Upper lobe of right lung (tissue), 1 donor: ENCODE results near the gene NOP56. TPM values are rescaled to one million over a fixed set of nuclear protein-coding genes. Genes with fewer than 3 reads are reported as not detected.

ENCODE experiments used
- ATAC-seq: fragments of 200-7000 bp; cut with Tn5 transposase; one replicate; pipeline ENCODE4 v1.9.1; 2020; ENCODE audit warnings: mild to moderate bottlenecking, moderate library complexity
- DNase-seq: peaks from one replicate; pipeline ENCODE4 v3.0.0-alpha.2; 2020
- H3K27ac ChIP-seq: fragments of 200-600 bp; one replicate; pipeline ENCODE4 v1.8.0; 2022
- H3K27me3 ChIP-seq: fragments of 200-600 bp; one replicate; pipeline ENCODE4 v1.8.0; 2022; ENCODE audit warnings: mild to moderate bottlenecking
- H3K36me3 ChIP-seq: fragments of 200-600 bp; one replicate; pipeline ENCODE4 v1.8.0; 2022
- H3K4me1 ChIP-seq: fragments of 200-600 bp; one replicate; pipeline ENCODE4 v1.8.0; 2022
- H3K4me3 ChIP-seq: fragments of 200-600 bp; one replicate; pipeline ENCODE4 v1.8.0; 2022; ENCODE audit warnings: mild to moderate bottlenecking
- H3K9me3 ChIP-seq: fragments of 200-600 bp; one replicate; pipeline ENCODE4 v1.8.0; 2022
- intact Hi-C: fragments of 100-400 bp; cut with DNase I; formaldehyde crosslinking; loops from one replicate; pipeline ENCODE4 v1.11.0; 2022
- total RNA-seq: library from RNA; stranded (reverse); fragmentation: NEBNext Ultra II Directional; extraction: Animal tissue kit (Norgen Biotek cat#: 25700); gene quantifications from one replicate; pipeline ENCODE4 v1.2.1, GENCODE V29; 2021
- TF ChIP-seq, protein P1 (sequence below): fragments of 200-600 bp; IDR thresholded peaks from one replicate; pipeline ENCODE4 v1.8.0; 2022; ENCODE audit warnings: antibody characterized with exemption
- donor health status: DM: no; HTN: yes; CAD: no; lungs with severe emphysema.

Gene NOP56
- total RNA-seq, 1 donor from 2014 or later: 88.4 TPM

GRCh38 chr20:2618815-2619214 lies 33.6 kb upstream of the NOP56 start:
- no peak for DNase-seq
- Histone ChIP-seq H3K4me1 (no peaks in the 10 kb centered on the region), H3K36me3 (no peaks in the 10 kb centered on the region), H3K27ac (no peak overlapping the region), H3K27me3 (no peaks in the 10 kb centered on the region), H3K4me3 (no peak overlapping the region), H3K9me3 (no peaks in the 10 kb centered on the region)
- TF ChIP-seq, protein P1, sequence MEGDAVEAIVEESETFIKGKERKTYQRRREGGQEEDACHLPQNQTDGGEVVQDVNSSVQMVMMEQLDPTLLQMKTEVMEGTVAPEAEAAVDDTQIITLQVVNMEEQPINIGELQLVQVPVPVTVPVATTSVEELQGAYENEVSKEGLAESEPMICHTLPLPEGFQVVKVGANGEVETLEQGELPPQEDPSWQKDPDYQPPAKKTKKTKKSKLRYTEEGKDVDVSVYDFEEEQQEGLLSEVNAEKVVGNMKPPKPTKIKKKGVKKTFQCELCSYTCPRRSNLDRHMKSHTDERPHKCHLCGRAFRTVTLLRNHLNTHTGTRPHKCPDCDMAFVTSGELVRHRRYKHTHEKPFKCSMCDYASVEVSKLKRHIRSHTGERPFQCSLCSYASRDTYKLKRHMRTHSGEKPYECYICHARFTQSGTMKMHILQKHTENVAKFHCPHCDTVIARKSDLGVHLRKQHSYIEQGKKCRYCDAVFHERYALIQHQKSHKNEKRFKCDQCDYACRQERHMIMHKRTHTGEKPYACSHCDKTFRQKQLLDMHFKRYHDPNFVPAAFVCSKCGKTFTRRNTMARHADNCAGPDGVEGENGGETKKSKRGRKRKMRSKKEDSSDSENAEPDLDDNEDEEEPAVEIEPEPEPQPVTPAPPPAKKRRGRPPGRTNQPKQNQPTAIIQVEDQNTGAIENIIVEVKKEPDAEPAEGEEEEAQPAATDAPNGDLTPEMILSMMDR: no peak
- intact Hi-C loops: no loop called here
- ATAC-seq: no peak

GRCh38 chr20:2619337-2619736 lies 33.1 kb upstream of the NOP56 start:
- DNase-seq (no peak), ATAC-seq (no peak)
- H3K4me3 ChIP-seq: no peak overlapping the region
- H3K4me1 ChIP-seq: no peaks in the 10 kb centered on the region
- H3K27me3 ChIP-seq: no peaks in the 10 kb centered on the region
- no peaks in the 10 kb centered on the region for H3K9me3 ChIP-seq
- TF ChIP-seq, protein P1: no peak
- no peaks in the 10 kb centered on the region for H3K36me3 ChIP-seq
- H3K27ac ChIP-seq: no peak overlapping the region
- intact Hi-C loops: no loop called here

- Histone ChIP-seq H3K4me1 (no peaks in the 10 kb centered on the region), H3K4me3 (no peak overlapping the region), H3K36me3 (no peaks in the 10 kb centered on the region), H3K27me3 (no peaks in the 10 kb centered on the region), H3K9me3 (no peaks in the 10 kb centered on the region), H3K27ac (no peak overlapping the region)
- intact Hi-C loops: no loop called here
- DNase-seq: no peak
- ATAC-seq: no peak
- TF ChIP-seq, protein P1: no peak
Measured at GRCh38 chr20:2619961-2620595, 32.4 kb upstream of the NOP56 start.

- ATAC-seq (peak; percentile 41), DNase-seq (no peak)
- intact Hi-C loops: no loop called here
Measured at GRCh38 chr20:2624190-2624589, 28.2 kb upstream of the NOP56 start.

DNA sequence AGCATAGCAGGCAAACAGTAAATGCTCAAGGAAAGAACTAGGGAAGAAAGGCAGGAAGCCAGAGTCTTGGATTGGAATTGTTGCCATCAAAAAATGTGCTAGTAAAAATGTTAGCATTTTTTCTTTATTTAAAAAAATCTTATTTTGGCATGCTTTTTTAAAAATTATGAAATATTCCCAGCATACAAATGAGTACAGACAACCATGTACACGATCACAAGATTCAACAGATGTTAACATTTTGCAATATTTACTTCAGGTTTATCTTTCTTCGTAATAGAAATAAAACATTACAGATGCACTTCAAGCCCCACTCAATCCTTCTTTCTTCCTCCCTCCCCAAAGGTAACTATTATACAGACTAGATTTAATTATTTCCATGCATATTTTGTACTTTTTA lies 27.4 kb upstream of the NOP56 start:
- TF ChIP-seq, protein P1: no peak
- H3K9me3 ChIP-seq: no peaks in the 10 kb centered on the region
- H3K4me1 ChIP-seq: no peaks in the 10 kb centered on the region
- DNase-seq: no peak
- peak overlapping the region; percentile 77 for H3K27ac ChIP-seq
- no peak overlapping the region for H3K4me3 ChIP-seq
- no peaks in the 10 kb centered on the region for H3K27me3 ChIP-seq
- no peak for ATAC-seq
- H3K36me3 ChIP-seq: no peaks in the 10 kb centered on the region
- intact Hi-C loops: no loop called here

More at GRCh38 chr20:2624190-2624589, 28.2 kb upstream of the NOP56 start:
- Histone ChIP-seq H3K27me3 (no peaks in the 10 kb centered on the region), H3K9me3 (no peaks in the 10 kb centered on the region), H3K4me1 (no peaks in the 10 kb centered on the region), H3K27ac (peak overlapping the region; percentile 77), H3K4me3 (peak overlapping the region; percentile 28), H3K36me3 (no peaks in the 10 kb centered on the region)
- TF ChIP-seq, protein P1: no peak
